ENCODE results near the gene ZNF532.

Gene ZNF532

DNA sequence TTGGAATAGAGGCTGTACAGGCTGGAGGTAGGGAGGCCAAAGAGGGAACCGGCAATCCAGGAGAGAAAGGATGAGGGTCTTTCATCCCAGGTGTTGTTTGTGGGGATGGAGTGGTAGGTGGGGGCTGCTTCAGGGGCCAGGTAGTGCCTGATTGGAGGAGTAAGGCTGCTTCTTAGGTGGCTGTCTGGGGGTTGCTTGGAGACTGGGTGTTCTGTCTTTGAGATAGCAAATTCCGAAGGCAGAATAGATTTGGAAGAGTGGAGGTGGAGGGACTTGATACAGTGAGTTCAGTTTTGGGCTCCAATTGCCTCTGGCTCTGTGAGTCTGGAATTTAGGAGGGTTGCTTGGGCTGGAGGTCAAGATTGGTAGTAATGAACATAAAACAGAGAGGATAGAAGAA lies 5.9 kb downstream of the ZNF532 start:
- DNase-seq = no peak

DNA sequence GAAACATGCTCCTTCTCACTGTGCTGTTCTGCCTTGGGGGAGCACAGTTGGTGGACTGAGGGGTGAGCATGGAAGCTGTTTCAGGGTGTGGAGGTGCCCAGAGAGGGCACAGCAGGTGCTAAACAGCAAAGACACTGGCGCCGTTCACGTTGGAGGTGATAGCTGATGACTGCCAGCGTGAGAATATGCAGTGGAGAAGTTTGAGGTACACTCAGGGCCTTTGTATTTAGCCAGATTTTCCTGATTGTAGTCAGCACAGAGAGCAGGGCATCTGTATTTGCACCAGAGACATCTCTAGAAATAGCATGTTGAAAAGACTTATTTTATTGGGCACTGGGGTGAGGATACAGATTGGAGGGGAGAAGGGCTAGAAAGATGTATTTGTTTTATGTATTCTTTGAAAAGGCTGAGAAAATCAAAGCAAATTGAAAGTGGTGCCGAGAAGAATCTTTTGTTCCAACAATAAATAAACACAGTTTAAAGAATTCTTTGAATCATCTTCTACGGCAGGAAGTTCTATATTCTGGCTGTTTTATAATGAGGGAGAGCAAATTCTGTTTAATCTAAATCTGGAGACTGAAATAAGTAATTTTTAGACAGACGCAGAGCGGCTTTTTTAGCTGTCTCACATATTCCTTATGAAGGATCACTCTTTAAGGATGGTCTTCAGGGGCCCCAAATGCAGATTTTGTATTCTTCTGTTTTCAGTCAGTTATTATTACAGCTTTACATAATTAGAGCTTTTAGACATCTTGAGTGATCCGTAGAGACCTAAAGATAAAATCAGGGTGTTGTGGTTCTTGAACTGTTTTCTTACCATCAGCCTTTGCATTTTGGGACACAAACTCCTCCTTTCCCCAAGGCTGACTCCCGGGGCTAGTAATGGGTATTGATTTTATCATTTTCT lies 7.1 kb downstream of the ZNF532 start:
- DNase-seq = no peak

DNA sequence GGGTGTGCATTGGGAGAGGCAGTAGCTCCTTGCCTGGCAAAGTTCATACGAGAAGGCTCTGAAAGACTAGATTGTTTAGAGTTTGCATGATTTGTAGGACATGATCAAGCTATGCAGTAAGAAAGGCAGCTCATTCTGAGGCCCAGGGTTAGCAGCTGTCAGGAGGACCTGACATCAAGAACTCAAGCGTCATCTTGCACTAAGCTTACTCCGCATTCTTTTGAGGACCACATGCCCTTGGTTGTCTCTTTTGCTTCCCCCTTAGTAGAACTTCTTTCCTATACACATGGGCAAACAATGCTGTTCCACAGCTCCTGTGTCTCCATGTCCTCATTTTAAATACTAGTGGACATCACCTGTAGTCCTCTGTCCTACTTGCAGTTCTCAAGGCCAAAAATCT lies 14.0 kb downstream of the ZNF532 start:
- DNase-seq = no peak

DNA sequence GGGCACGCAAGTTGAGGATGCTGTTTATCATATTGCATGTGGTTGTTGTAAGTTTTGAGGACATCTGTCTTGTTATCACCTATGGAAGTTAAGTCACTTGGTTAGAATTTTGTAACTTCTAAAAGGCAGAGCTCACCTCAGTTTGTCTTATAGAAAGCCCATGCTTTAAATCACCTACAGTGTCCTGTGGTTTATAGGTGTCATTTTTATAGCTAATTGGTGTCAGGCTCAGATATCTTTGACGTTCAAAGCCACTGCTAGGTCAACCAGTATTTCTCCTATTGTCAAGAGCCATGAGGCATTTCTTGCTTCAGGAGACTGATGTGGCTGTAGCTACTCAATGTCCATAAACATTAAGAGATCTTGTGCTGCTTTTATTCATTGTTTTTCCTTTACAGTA lies 16.8 kb downstream of the ZNF532 start:
- no peak for DNase-seq

DNA sequence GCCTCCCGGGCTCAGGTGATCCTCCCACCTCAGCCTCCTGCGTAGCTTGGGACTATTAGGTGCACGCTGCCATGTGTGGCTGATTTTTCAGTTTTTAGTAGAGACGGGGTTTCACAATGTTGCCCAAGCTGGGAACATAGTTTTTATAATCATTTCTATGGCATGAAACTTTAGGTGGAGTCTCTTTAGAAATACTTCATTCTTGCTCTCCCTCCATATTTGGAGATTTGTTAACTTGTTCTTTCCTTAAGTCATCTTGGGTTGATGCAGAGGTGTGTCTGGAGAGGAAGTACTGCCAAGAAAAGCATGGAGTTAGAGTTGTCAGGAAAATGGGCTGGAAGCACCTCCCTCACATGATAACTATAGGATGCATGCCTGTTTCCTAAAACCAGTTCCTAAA lies 17.4 kb downstream of the ZNF532 start:
- no peak for DNase-seq

DNA sequence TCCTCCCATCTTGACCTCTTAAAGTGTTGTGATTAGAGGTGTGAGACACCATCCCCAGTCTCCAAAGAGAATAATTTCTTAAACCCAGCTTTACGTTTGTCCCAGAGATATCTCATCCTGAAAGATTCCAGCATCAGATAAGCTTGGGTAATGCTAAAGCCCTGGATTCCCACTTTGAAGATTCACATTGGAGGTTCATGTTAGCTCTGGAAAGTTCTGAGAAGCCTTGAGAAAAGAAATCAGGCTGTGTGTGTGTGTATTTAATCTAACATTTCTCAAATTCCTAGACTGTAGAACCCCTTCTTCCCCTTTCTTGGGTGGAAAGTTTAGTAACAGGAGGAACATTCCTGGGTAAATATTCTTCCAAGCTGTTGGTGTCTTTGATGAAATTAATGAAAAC lies 18.0 kb downstream of the ZNF532 start:
- no peak for DNase-seq

DNA sequence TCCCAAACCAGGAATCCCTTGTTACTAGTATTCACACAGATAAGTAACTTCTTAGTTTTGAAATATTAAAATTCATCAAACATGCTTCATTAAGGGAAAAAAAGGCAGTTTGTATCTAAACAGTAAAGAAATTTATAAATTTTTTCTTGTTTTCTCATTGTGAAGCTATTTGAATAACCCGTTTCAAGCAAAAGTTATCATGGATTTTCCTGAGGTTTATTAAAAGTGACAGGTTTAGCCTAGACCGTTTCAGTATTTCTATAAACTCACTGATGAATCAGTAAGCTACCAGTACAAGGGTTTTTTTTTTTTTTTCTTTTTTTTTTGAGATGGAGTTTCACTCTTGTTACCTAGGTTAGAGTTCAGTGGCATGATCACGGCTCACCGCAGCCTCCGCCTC lies 20.0 kb downstream of the ZNF532 start:
- no peak for DNase-seq

DNA sequence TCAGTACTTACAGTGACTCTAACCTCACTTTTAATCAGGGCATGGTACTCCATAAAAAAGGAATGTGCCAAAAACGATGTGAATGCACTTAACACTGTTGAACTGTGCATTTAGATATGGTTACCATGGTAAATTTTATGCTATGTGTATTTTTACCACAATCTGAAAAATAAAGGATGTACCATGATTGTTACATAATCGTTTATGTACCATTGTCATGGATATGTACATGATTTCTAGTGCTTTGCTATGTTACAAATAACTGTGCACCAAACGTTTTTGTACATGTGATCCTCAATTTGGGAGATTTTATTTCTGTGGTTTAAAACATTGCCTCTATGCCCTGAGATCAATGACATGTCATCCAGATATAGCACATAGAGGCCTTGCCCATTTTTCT lies 21.8 kb downstream of the ZNF532 start:
- DNase-seq = no peak

DNA sequence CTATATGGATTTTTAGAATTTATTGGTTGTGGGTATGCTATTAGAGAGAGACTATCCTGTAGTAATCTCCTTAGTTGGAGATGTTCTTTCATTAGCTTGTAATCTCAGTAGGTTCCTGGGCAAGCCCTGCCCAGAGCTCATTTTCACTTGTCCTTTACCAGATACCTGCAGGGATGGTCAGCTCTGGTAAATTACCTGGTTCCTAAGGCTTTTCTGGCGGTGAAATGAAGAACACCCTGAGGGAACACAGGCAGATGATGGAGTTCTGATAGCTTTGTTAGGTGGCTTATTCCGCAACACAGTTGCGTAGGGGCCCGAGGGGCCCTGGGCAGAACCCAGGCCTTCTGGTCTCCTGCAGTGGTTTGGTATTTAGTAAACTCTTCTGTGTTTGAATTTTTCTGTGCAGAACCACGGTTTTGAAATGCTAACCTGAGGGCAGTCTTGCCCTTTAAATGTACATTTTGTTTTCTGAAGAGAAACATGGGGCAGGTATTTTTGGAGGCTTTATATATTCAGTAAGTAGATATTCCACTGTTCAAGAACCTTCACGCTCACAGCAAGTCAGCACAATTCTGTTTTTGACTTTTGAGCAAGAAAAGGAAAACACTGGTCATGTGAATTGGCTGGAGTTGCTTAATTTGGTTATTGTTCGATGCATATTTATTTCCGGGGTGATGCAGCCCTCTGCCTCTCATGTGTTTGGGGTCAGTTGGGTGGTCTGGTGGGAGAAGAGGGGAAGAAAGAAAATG lies 22.4 kb downstream of the ZNF532 start:
- no peak for DNase-seq

DNA sequence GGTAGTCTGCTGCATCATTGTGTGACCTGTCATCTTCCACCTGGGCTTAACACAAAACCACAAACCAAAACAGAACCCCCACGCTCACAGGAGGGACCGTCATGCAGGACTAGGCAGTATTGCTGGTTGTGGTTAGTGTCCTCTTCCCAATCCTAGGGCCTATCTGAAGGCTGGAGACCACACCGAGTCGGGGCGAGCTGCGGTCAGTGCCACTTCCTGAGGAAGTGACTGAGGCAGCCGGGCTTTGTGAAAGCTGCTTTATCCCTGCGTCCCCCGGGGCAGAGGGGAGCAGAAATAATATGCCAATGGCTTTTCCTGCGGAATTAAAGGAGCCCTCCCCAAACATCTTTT lies 22.9 kb downstream of the ZNF532 start:
- DNase-seq = peak; percentile 85

DNA sequence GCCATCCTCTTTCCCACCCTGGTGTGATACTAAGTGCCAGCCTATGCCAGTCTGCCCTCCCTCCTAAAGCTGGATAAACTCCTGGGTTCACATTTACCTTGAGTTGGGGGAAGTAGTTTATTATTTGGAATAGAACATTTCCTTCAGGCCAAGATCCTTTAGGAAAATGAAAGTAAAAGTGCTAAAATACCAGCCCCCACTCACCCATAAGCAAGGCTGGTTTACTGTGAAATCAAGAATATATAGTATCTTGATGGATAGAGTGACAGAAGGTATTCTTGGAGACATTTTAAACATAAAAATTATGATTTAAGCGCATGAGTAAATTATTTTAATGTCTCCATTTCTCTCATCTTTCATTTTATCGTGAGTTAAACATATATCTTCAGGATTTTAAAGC lies 27.1 kb downstream of the ZNF532 start:
- DNase-seq = peak; percentile 27

DNA sequence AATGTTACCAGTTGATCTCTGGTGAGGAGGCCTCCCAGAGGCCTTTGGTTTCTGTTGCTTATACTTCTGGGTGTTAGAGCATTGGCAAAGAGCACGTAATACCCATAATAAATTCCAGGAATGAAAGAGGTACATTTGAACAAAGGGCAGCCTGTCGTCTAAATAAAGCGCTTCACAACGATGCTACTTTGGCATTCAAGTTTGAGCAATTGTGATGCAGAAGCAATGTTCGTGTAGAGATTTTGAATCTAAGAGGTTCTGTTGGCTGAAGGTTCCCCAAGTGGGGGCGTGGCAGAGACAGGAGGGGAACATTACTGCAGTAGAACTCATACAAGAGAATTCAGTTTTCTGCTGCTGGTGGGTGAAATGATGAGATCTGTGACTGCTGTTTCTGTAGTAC lies 27.8 kb downstream of the ZNF532 start:
- no peak for DNase-seq

DNA sequence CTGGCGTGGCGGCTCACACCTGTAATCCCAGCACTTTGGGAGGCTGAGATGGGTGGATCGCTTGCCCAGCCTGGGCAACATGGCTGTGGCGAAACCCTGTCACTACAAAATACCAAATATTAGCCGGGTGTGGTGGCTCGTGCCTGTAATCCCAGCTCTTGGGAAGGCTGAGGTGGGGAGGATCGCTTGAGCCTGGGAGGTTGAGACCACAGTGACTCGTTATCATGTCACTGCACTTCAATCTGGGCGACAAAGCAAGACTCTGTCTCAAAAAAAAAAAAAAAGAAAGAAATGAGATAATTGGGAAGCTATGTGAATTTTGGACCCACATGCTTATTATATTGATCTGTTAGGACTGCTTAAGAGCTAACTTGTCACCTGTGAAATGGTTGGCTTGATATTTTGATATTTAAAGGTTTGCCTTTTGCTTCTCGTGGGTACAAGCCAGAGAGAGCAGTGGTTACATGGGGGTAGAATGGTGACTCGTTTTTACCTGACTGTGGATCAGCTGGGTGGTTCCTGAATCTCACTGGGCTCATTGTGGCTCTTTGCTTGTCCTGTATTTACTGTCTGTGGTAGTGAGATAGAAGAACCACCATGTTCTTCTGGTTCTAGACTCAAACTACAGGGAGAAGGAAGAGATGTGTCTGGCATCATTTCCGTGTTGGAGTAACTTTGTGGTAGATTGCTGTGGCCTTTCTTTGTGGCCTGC lies 28.9 kb downstream of the ZNF532 start:
- no peak for DNase-seq

DNA sequence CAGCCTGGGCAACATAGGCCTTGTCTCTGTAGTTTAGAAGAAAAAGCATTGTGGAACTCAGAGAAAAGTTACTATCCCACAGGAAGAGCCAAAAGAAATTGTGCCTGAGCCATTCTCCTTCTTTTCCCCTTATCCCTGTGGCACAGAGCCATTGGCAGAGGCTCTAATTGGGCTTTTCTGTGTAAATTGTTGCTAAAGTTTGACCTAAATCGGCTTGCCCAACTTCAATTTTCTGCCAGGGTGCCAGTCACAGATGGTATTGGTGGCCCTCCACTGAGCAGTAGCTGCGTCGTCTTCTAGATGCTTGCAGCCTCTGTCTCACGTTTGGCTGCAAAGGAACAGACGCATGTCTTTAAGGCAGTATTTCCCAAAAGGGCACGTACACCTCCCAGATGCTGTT lies 30.3 kb downstream of the ZNF532 start:
- no peak for DNase-seq

DNA sequence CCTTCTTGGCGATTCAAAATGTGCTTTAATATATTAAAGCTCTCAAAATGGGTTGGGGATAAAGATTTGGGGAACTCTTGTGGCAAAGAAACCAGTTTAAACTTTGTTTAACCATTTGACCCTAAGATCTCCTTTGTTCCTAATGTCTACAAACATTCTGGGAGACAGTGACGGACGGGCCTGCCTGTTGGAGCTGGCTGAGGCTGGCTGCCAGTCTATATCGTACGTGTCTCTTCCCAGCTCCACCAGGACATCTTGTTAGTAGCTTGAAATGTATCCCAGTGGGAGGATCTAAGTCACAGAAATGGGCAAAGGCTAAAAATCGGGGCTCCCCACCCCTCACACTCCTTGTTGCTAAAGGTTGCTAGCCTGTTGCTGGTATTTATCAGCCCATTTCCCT lies 30.7 kb downstream of the ZNF532 start:
- no peak for DNase-seq

DNA sequence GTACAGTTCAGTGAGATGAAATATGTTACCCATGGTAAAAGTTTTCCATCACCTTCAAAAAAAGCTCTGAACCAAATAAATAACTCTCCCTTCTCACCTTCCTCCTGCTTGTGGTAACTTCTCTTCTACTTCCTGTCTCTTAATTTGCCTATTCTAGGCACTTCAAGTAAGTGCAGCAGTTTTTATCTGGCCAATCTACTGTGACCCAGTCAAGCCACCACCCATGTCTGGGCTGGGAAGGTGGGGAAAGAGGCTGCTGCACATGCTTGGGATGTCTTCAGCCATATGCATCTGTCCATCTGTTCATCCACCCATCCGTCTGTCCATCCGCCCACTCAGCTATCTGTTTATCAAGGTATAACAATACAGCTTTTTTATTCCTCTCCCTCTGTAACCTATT lies 31.6 kb downstream of the ZNF532 start:
- DNase-seq = no peak

DNA sequence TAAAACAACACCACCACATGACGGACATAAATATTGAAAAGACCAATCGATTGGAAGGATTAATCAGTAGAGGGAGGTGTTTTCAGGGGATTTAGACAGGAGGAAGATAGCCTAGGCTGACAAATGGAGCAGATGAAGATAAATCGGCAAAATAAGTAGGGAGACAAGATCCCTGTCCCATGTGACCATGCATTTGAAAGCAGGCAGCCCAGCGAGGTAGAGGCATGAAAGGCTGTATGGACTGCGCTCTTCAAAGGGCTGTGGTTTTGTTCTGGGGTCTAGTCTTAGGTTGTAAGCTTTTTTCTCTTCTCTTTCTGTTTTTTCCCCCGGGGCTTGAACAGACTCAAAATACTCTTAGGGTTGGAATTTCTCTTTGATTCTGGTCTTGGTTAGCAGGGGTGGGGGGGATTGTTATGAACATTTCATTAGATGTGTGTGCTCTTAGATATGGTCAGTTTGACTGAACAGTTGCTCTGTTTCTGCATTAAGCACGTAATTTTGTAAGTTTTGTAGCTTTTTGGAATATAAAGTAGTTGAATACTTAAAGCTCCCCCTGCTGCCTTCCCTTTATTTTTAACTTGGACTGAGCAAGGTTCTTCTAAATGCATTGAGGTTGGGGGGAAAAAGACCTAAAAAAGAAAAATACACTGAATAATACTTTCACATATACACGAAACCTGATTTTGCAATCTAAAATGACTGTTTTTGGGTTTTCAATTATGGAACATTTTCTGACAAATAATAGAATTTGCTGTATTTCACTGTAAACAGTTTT lies 32.2 kb downstream of the ZNF532 start:
- no peak for DNase-seq

DNA sequence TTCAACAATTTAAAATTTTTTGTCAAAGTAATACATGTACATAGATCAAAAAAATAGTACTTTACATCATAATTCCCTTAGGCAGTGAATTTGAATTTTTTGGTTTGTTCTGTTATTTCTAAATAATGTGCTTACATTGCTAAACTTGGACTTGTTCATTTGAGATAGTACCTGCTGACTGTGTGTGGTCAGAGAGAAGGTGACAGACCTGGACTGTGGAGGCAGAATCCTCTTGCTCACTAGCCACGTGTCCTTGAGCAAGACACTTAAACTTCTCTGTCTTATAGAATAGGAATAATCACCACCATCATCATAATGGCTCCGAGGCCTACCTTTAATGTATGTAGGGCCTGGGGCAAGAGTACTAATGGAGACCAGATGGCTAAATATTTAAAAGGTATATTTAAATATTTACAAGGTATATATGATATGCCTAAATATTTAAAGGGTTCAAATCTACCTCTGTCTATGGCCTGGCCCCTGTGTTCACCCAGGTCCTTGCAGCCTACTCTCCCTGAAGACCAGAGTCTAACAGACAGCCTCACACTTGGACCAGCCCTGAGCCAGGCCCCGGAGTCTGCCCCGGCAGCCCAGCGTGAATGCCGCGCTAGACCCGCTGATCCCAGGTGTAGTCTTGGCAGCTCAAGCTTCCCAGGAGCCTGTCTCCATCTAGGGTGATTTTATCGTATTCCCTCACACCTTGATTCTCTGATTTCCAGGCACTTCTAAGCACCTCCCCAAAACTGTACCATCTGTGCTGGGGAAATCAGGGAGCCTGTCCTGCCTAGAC lies 33.5 kb downstream of the ZNF532 start:
- no peak for DNase-seq

DNA sequence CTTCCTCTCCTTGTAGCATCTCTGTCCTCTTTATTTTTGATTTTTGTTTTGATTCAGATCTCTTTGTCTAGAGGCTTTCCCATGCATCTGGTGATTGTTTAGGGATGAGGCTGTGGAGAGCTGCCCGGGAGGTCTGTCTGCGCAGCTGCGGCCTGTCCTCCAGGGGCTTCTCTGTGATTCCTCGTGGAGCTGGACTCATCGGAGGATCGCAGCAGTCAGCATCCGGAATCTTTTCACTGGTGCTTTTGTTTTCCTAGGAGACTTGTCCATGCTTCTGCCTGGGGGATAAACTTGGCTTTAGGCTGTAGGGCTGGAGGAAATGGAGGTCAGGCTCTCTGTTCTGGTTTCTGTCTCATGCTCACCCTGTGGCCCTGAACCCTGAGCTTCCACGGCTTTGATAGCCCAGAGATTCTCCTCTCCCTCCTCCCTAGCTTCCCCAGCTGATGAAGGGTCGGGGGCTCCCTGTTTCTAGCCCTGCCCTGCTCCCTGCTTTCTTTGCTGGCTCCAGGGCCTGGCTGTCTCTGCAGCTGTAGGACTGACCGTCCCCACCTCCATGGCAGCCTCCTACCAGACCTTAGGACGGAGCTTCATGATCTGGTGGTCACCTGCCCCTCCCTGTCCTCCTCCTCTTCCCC lies 35.5 kb downstream of the ZNF532 start:
- DNase-seq = no peak

DNA sequence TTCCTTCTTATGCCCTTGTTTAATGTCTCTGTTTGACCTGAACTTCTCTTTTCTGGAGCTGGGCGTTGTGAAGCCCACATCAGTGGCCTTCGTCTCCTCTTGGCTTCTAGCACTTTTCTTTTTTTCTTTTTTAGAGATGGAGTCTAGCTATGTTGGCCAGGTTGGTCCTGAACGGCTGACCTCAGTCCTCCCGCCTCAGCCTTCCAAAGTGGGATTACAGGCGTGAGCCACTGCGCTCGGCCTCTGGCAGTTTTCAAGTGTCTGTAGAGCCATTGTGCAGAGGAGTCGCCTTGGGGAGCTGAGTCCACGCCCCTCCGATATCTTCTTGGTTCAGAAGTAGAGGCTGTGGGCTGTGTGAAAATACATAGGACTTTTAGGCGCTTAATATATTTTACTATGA lies 36.5 kb downstream of the ZNF532 start:
- DNase-seq = no peak

DNA sequence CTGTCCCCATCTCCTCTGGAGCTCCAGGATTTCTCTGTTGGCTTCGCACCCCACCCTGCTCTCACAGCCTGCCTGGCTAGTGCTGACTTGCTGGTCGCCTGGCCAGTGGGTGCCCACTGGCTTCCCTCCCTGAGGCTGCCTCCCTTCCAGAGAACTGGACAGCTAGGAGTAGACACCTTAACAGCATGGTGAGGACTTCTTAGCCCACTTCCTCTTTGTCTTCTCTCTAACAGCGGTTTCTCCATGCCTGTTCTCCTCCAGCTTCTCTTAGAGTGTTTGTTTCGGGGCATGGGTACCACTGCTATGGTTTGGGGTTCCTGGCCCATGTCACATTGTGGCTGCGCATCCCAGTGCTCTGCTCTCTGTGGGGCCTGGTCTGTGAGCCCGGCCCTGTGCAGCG lies 37.1 kb downstream of the ZNF532 start:
- no peak for DNase-seq

DNA sequence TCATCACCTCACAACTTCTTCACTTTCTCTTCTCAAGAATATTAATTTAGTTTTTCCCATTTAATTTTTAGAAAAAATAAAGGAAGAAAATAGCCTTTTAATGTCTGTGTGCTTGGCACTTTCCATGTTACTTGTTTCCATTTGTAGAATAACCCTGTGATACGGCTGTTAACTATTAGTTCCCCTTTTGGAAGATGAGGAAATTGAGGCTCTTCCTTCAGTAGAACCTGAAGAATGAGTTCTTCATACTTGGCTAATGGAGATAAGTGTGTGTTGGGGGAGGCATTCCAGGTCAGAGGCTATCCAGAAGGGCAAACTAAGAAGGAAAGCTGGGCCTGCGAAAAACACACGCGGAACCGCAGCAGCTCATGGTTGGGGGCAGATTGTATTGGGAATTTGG lies 38.3 kb downstream of the ZNF532 start:
- DNase-seq = peak; percentile 48
